H9 (cell line): Measurements from ENCODE around the gene ELP1. TPM values are rescaled to one million over a fixed set of nuclear protein-coding genes. Genes with fewer than 3 reads are reported as not detected.

Experiments used
- DNase-seq: peaks from one replicate; pipeline ENCODE4 v3.0.0-alpha.2; 2017
- H2AFZ ChIP-seq: one replicate; pipeline ENCODE4 v1.6.1; 2013; ENCODE audit warnings: mild to moderate bottlenecking, low read length, control low read depth, moderate library complexity
- H2AK5ac ChIP-seq: 2 replicates; pipeline ENCODE4 v1.6.1; 2013; ENCODE audit warnings: low read length, control low read depth, mixed read lengths; ENCODE audit not compliant: insufficient read length
- H2BK120ac ChIP-seq: one replicate; pipeline ENCODE4 v1.6.1; 2013; ENCODE audit warnings: low read depth, mild to moderate bottlenecking, low read length, control low read depth, inconsistent platforms; ENCODE audit not compliant: poor library complexity, severe bottlenecking
- H2BK12ac ChIP-seq: 2 replicates; pipeline ENCODE4 v1.6.1; 2013; ENCODE audit warnings: low read length, control low read depth, mixed read lengths, low read depth; ENCODE audit not compliant: insufficient read length
- H2BK15ac ChIP-seq: 2 replicates; pipeline ENCODE4 v1.6.1; 2013; ENCODE audit warnings: low read depth, low read length, control low read depth
- H2BK20ac ChIP-seq: one replicate; pipeline ENCODE4 v1.6.1; 2013; ENCODE audit warnings: low read depth, mild to moderate bottlenecking, low read length, control low read depth, inconsistent platforms; ENCODE audit not compliant: poor library complexity, severe bottlenecking
- H2BK5ac ChIP-seq: 2 replicates; pipeline ENCODE4 v1.6.1; 2013; ENCODE audit warnings: low read length, control low read depth, mixed read lengths; ENCODE audit not compliant: insufficient read length
- H3K14ac ChIP-seq: 2 replicates; pipeline ENCODE4 v1.6.1; 2013; ENCODE audit warnings: low read length, control low read depth; ENCODE audit not compliant: insufficient read depth
- H3K18ac ChIP-seq: 2 replicates; pipeline ENCODE4 v1.6.1; 2013; ENCODE audit warnings: low read depth, mild to moderate bottlenecking, mixed read lengths, low read length, control low read depth; ENCODE audit not compliant: insufficient read length
- H3K23ac ChIP-seq: 2 replicates; pipeline ENCODE4 v1.6.1; 2013; ENCODE audit warnings: low read length, control low read depth, mixed read lengths, low read depth; ENCODE audit not compliant: insufficient read length
- H3K23me2 ChIP-seq: 2 replicates; pipeline ENCODE4 v1.6.1; 2013; ENCODE audit warnings: low read depth, mild to moderate bottlenecking, mixed read lengths, low read length, control low read depth; ENCODE audit not compliant: insufficient read length, poor library complexity, severe bottlenecking
- H3K27ac ChIP-seq: 2 replicates; pipeline ENCODE4 v1.5.1; 2013; ENCODE audit warnings: low read length, control low read depth, mixed read lengths, low read depth; ENCODE audit not compliant: insufficient read length
- H3K27me3 ChIP-seq: 2 replicates; pipeline ENCODE4 v1.6.1; 2013; ENCODE audit warnings: low read length, control low read depth, inconsistent platforms; ENCODE audit not compliant: insufficient read depth
- H3K4ac ChIP-seq: 2 replicates; pipeline ENCODE4 v1.6.1; 2013; ENCODE audit warnings: low read depth, mild to moderate bottlenecking, control low read depth, inconsistent platforms, low read length, moderate library complexity
- H3K4me1 ChIP-seq: 2 replicates; pipeline ENCODE4 v1.6.1; 2013; ENCODE audit warnings: low read length, control low read depth, inconsistent platforms; ENCODE audit not compliant: insufficient read depth
- H3K4me2 ChIP-seq: 2 replicates; pipeline ENCODE4 v1.6.1; 2013; ENCODE audit warnings: low read length, control low read depth, mixed read lengths; ENCODE audit not compliant: insufficient read length, insufficient read depth
- H3K56ac ChIP-seq: 2 replicates; pipeline ENCODE4 v1.6.1; 2013; ENCODE audit warnings: low read depth, mild to moderate bottlenecking, mixed read lengths, low read length, control low read depth; ENCODE audit not compliant: insufficient read length
- H3K79me1 ChIP-seq: 2 replicates; pipeline ENCODE4 v1.6.1; 2013; ENCODE audit warnings: low read depth, mild to moderate bottlenecking, moderate library complexity, low read length, control low read depth, inconsistent platforms; ENCODE audit not compliant: insufficient read depth, poor library complexity, severe bottlenecking
- H3K79me2 ChIP-seq: 2 replicates; pipeline ENCODE4 v1.6.1; 2013; ENCODE audit warnings: low read length, control low read depth, inconsistent platforms; ENCODE audit not compliant: insufficient read depth
- H3K9ac ChIP-seq: 2 replicates; pipeline ENCODE4 v1.6.1; 2013; ENCODE audit warnings: low read length, control low read depth, mixed read lengths; ENCODE audit not compliant: insufficient read length; ENCODE audit errors: extremely low read depth
- H3K9me3 ChIP-seq: one replicate; pipeline ENCODE4 v1.6.1; 2013; ENCODE audit warnings: low read depth, low read length, inconsistent platforms; ENCODE audit not compliant: control insufficient read depth
- H3T11ph ChIP-seq: one replicate; pipeline ENCODE4 v1.6.1; 2013; ENCODE audit warnings: mild to moderate bottlenecking, low read length, control low read depth, inconsistent platforms
- H4K20me1 ChIP-seq: one replicate; pipeline ENCODE4 v1.6.1; 2013; ENCODE audit not compliant: control insufficient read depth, insufficient read length, insufficient read depth
- H4K5ac ChIP-seq: 2 replicates; pipeline ENCODE4 v1.6.1; 2013; ENCODE audit warnings: low read depth, mild to moderate bottlenecking, mixed read lengths, low read length, control low read depth; ENCODE audit not compliant: insufficient read length
- H4K8ac ChIP-seq: replicated peaks from 2 replicates; pipeline ENCODE4 v1.6.1; 2013; ENCODE audit warnings: low read length, control low read depth, mixed read lengths, low read depth; ENCODE audit not compliant: insufficient read length
- H4K91ac ChIP-seq: 2 replicates; pipeline ENCODE4 v1.6.1; 2013; ENCODE audit warnings: low read depth, mild to moderate bottlenecking, moderate library complexity, mixed read lengths, low read length, control low read depth; ENCODE audit not compliant: insufficient read length
- H3K27ac Mint-ChIP-seq, 3 experiments: 2 replicates in 2 of 3; 3 replicates in 1 of 3; pipeline ENCODE4 v1.8.0; 2020 to 2021; ENCODE audit warnings: mixed read lengths in 3 of 3, mild to moderate bottlenecking in 1 of 3, moderate library complexity in 1 of 3
- H3K27me3 Mint-ChIP-seq: 2 replicates; pipeline ENCODE4 v1.8.0; 2021; ENCODE audit warnings: low read depth, mild to moderate bottlenecking, moderate library complexity, mixed read lengths
- H3K36me3 Mint-ChIP-seq, 3 experiments: 2 replicates in 2 of 3; 3 replicates in 1 of 3; pipeline ENCODE4 v1.8.0; 2020 to 2021; ENCODE audit warnings: low read depth in 3 of 3, mixed read lengths in 3 of 3; ENCODE audit not compliant: insufficient read depth in 1 of 3
- H3K4me1 Mint-ChIP-seq, 2 experiments: 2 replicates each; pipeline ENCODE4 v1.8.0; 2020; ENCODE audit warnings: mixed read lengths in 2 of 2
- H3K4me3 Mint-ChIP-seq, 2 experiments: 2 replicates in 1 of 2; 3 replicates in 1 of 2; pipeline ENCODE4 v1.8.0; 2020 to 2021; ENCODE audit warnings: mild to moderate bottlenecking in 2 of 2, mixed read lengths in 2 of 2, moderate library complexity in 1 of 2
- H3K9me3 Mint-ChIP-seq, 2 experiments: 2 replicates in 1 of 2; 3 replicates in 1 of 2; pipeline ENCODE4 v1.8.0; 2020; ENCODE audit warnings: mild to moderate bottlenecking in 2 of 2, mixed read lengths in 2 of 2, moderate library complexity in 1 of 2
- WGBS: extraction: QIAGEN DNeasy Blood & Tissue Kit; methylation state at CpG from one replicate; pipeline ENCODE4 v1.1.7; 2013; ENCODE audit warnings: missing lambda C conversion rate, low lambda C conversion rate, mixed read lengths; ENCODE audit not compliant: insufficient read length; ENCODE audit errors: extremely low coverage; 5-methylcytosine and 5-hydroxymethylcytosine counted together
- total RNA-seq: library from RNA; stranded (reverse); gene quantifications from 2 replicates; pipeline ENCODE4 v1.2.1, GENCODE V29; 2021
- TF ChIP-seq, protein P1 (sequence below): fragments of 200-600 bp; sonication (generic); conservative IDR thresholded peaks from 3 replicates; pipeline ENCODE4 v1.8.0; 2021; ENCODE audit warnings: antibody characterized with exemption, mild to moderate bottlenecking

The ELP1 gene
- total RNA-seq, 1 experiment from 2014 or later: 38.7 TPM

DNA sequence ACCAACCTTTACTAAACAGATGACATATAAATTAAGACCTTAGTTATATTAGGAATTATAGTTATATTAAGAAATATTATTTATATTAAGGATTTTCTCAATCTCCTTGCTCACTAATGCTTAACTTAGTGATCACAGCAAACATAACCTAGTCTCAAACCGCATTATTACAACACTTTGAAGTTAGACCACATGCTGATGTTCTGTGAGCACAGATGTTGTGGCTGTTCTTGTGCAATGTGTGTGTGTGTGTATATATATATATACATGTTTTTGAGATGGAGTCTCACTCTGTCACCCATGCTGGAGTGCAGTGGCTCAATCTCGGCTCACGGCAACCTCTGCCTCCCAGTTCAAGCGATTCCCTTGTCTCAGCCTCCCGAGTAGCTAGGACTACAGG lies 20.5 kb downstream of the ELP1 start:
- Histone ChIP-seq H3K27me3 (no peaks in the 10 kb centered on the region), H3K23me2 (no peaks in the 10 kb centered on the region), H2BK20ac (no peak overlapping the region), H3T11ph (no peak overlapping the region), H4K8ac (no peak overlapping the region), H4K5ac (no peak overlapping the region), H4K91ac (no peak overlapping the region), H3K23ac (no peak overlapping the region), H2AK5ac (no peak overlapping the region), H2BK15ac (no peak overlapping the region), H3K14ac (no peak overlapping the region), H3K4me1 (no peaks in the 10 kb centered on the region), H3K4me2 (no peak overlapping the region), H3K4ac (no peak overlapping the region), H2BK5ac (no peak overlapping the region), H2BK12ac (no peak overlapping the region), H4K20me1 (no peaks in the 10 kb centered on the region), H3K9me3 (no peaks in the 10 kb centered on the region), H3K79me2 (no peaks in the 10 kb centered on the region), H3K9ac (no peak overlapping the region), H3K79me1 (no peaks in the 10 kb centered on the region), H3K18ac (no peak overlapping the region), H2AFZ (no peak overlapping the region), H2BK120ac (no peak overlapping the region), H3K56ac (no peak overlapping the region), H3K27ac (no peak overlapping the region)
- no peak for DNase-seq
- TF ChIP-seq, protein P1, sequence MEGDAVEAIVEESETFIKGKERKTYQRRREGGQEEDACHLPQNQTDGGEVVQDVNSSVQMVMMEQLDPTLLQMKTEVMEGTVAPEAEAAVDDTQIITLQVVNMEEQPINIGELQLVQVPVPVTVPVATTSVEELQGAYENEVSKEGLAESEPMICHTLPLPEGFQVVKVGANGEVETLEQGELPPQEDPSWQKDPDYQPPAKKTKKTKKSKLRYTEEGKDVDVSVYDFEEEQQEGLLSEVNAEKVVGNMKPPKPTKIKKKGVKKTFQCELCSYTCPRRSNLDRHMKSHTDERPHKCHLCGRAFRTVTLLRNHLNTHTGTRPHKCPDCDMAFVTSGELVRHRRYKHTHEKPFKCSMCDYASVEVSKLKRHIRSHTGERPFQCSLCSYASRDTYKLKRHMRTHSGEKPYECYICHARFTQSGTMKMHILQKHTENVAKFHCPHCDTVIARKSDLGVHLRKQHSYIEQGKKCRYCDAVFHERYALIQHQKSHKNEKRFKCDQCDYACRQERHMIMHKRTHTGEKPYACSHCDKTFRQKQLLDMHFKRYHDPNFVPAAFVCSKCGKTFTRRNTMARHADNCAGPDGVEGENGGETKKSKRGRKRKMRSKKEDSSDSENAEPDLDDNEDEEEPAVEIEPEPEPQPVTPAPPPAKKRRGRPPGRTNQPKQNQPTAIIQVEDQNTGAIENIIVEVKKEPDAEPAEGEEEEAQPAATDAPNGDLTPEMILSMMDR: no peak
- Mint-ChIP-seq H3K4me1 (no peaks in the 10 kb centered on the region), H3K4me3 (no peak overlapping the region), H3K36me3 (peaks cover 16 to 76% (median 51%) of the 10 kb centered on the region in 3 experiments; a peak in 6 of 7 replicates), H3K27ac (no peak overlapping the region), H3K9me3 (no peaks in the 10 kb centered on the region), H3K27me3 (no peaks in the 10 kb centered on the region)
- WGBS: no CpG with 5 or more reads among the region's 5 CpGs
